IMR-90 (cell line): ENCODE measurements around the gene CNDP2. TPM values are rescaled to one million over a fixed set of nuclear protein-coding genes. Genes with fewer than 3 reads are reported as not detected.

Experiments used
- ATAC-seq: fragments of 200-7000 bp; cut with Tn5 transposase; 2 replicates; pipeline ENCODE4 v1.9.1; 2020; ENCODE audit warnings: low read depth, mild to moderate bottlenecking, moderate library complexity
- BruUV-seq: library from RNA; stranded (reverse); fragments of 400-500 nt; replicated peaks from 2 replicates; lab custom pipeline; 2021; lab: Mats Ljungman, UMichigan
- CTCF ChIA-PET: fragments of 300-600 bp; formaldehyde crosslinking; extraction: SDS; loops from one replicate; lab custom pipeline; 2021; ENCODE audit warnings: antibody characterized with exemption; lab: Yijun Ruan, JAX
- POLR2A ChIA-PET: fragments of 300-600 bp; sonication (Branson Sonifier 250); formaldehyde crosslinking; loops from one replicate; lab custom pipeline; 2022; ENCODE audit warnings: antibody characterized with exemption; ENCODE audit not compliant: unreplicated experiment; lab: Charles Lee
- DNase-seq: peaks from one replicate; pipeline ENCODE4 v3.0.0; 2013
- H2AFZ ChIP-seq: replicated peaks from 2 replicates; pipeline ENCODE3; 2013; ENCODE audit warnings: low read length, mild to moderate bottlenecking; ENCODE audit not compliant: poor library complexity
- H2AK5ac ChIP-seq: 2 replicates; pipeline ENCODE4 v1.6.1; 2013; ENCODE audit warnings: low read depth, low read length, inconsistent platforms
- H2AK9ac ChIP-seq: replicated peaks from 2 replicates; pipeline ENCODE3; 2013; ENCODE audit warnings: mild to moderate bottlenecking, low read depth, low read length, moderate library complexity; ENCODE audit not compliant: poor library complexity
- H2BK120ac ChIP-seq: 2 replicates; pipeline ENCODE4 v1.6.1; 2013; ENCODE audit warnings: low read depth, low read length, inconsistent platforms
- H2BK15ac ChIP-seq: 3 replicates; pipeline ENCODE4 v1.6.1; 2013; ENCODE audit warnings: low read depth, low read length, inconsistent platforms
- H2BK20ac ChIP-seq: 2 replicates; pipeline ENCODE4 v1.6.1; 2013; ENCODE audit warnings: low read depth, mild to moderate bottlenecking, inconsistent platforms, low read length, moderate library complexity
- H2BK5ac ChIP-seq: 2 replicates; pipeline ENCODE4 v1.6.1; 2013; ENCODE audit warnings: mild to moderate bottlenecking, low read depth, low read length, inconsistent platforms; ENCODE audit not compliant: poor library complexity, severe bottlenecking
- H3K14ac ChIP-seq: replicated peaks from 2 replicates; pipeline ENCODE4 v1.6.1; 2013; ENCODE audit warnings: low read depth, low read length, inconsistent platforms
- H3K18ac ChIP-seq: 2 replicates; pipeline ENCODE4 v1.6.1; 2013; ENCODE audit warnings: low read depth, low read length, control low read depth
- H3K23ac ChIP-seq: 2 replicates; pipeline ENCODE4 v1.6.1; 2013; ENCODE audit warnings: low read depth, low read length, inconsistent platforms
- H3K27ac ChIP-seq: 2 replicates; pipeline ENCODE4 v1.5.1; 2013; ENCODE audit warnings: mild to moderate bottlenecking, control low read depth, low read length; ENCODE audit not compliant: insufficient read depth
- H3K27me3 ChIP-seq: 2 replicates; pipeline ENCODE4 v1.6.1; 2013; ENCODE audit warnings: low read length; ENCODE audit not compliant: control insufficient read depth, insufficient read depth
- H3K36me3 ChIP-seq: 2 replicates; pipeline ENCODE4 v1.6.1; 2013; ENCODE audit warnings: low read length, mixed read lengths; ENCODE audit not compliant: control insufficient read depth, insufficient read depth
- H3K4ac ChIP-seq: 2 replicates; pipeline ENCODE4 v1.6.1; 2013; ENCODE audit warnings: low read depth, low read length, inconsistent platforms
- H3K4me1 ChIP-seq: 2 replicates; pipeline ENCODE4 v1.6.1; 2013; ENCODE audit warnings: low read length, mixed read lengths; ENCODE audit not compliant: control insufficient read depth, insufficient read depth
- H3K4me2 ChIP-seq: 2 replicates; pipeline ENCODE4 v1.6.1; 2013; ENCODE audit warnings: low read depth, mild to moderate bottlenecking, control low read depth, low read length, moderate library complexity
- H3K4me3 ChIP-seq: 2 replicates; pipeline ENCODE4 v1.5.1; 2013; ENCODE audit warnings: low read depth, mild to moderate bottlenecking, control low read depth, low read length, moderate library complexity; ENCODE audit not compliant: insufficient read depth
- H3K56ac ChIP-seq: 2 replicates; pipeline ENCODE4 v1.6.1; 2013; ENCODE audit warnings: low read length, inconsistent platforms; ENCODE audit not compliant: insufficient read depth; ENCODE audit errors: extremely low read depth
- H3K79me1 ChIP-seq, 2 experiments: 2 replicates each; pipeline ENCODE4 v1.6.1; 2013; ENCODE audit warnings: low read length in 2 of 2, inconsistent platforms in 1 of 2, low read depth in 1 of 2
- H3K9ac ChIP-seq: 2 replicates; pipeline ENCODE4 v1.6.1; 2013; ENCODE audit warnings: low read depth, low read length, control low read depth
- H3K9me1 ChIP-seq: 2 replicates; pipeline ENCODE4 v1.6.1; 2013; ENCODE audit warnings: low read length, inconsistent platforms; ENCODE audit not compliant: insufficient read depth
- H3K9me3 ChIP-seq: 2 replicates; pipeline ENCODE4 v1.6.1; 2013; ENCODE audit warnings: low read length; ENCODE audit not compliant: control insufficient read depth, insufficient read depth
- H4K20me1 ChIP-seq: 2 replicates; pipeline ENCODE4 v1.6.1; 2013; ENCODE audit warnings: low read length, inconsistent platforms; ENCODE audit not compliant: insufficient read depth
- H4K5ac ChIP-seq: 2 replicates; pipeline ENCODE4 v1.6.1; 2013; ENCODE audit warnings: mild to moderate bottlenecking, low read depth, low read length, control low read depth
- H4K8ac ChIP-seq, 2 experiments: 2 replicates each; pipeline ENCODE4 v1.6.1; 2013; ENCODE audit warnings: low read depth in 2 of 2, low read length in 2 of 2, control low read depth in 1 of 2, inconsistent platforms in 1 of 2
- H4K91ac ChIP-seq: 2 replicates; pipeline ENCODE4 v1.6.1; 2013; ENCODE audit warnings: low read depth, low read length, inconsistent platforms; ENCODE audit not compliant: insufficient read depth
- FOS ChIP-seq: fragments of 150-350 bp; IDR thresholded peaks from 2 replicates; pipeline ENCODE4 v1.6.1; 2016; ENCODE audit warnings: low read depth, low read length
- RFX5 ChIP-seq: IDR thresholded peaks from 2 replicates; pipeline ENCODE4 v1.8.0; 2012; ENCODE audit warnings: low read depth, mild to moderate bottlenecking, low read length, moderate library complexity
- WGBS, 2 experiments: methylation state at CpG; one replicate each; pipeline versions ENCODE4 v1.1.5 to v1.1.7; 2013; ENCODE audit warnings: missing lambda C conversion rate in 2 of 2; ENCODE audit not compliant: insufficient read length in 1 of 2; ENCODE audit errors: extremely low coverage in 2 of 2; 5-methylcytosine and 5-hydroxymethylcytosine counted together
- dilution Hi-C: fragments of 300-500 bp; cut with HindIII; formaldehyde crosslinking; loops from one replicate; pipeline ENCODE4 v1.14.3; 2018; ENCODE audit warnings: low sequenced_read_pairs; ENCODE audit not compliant: unreplicated experiment
- in situ Hi-C: fragments of 300-500 bp; cut with MboI; formaldehyde crosslinking; loops from 3 replicates; pipeline ENCODE4 v1.14.3; 2019; ENCODE audit warnings: low sequenced_read_pairs, inconsistent platforms, mixed read lengths
- intact Hi-C: fragments of 100-400 bp; cut with micrococcal nuclease; formaldehyde crosslinking; loops from 2 replicates; pipeline ENCODE4 v1.10.0; 2022
- polyA plus RNA-seq, 3 experiments: library from polyadenylated mRNA; depleted of rRNA; stranded (reverse); fragments of >200 nt; gene quantifications; 2 replicates each; pipeline ENCODE4 v1.2.3, GENCODE V29; 2012; ENCODE audit warnings: low replicate concordance in 1 of 3
- total RNA-seq: library from RNA; depleted of rRNA; stranded (reverse); fragments of >200 nt; gene quantifications from 2 replicates; pipeline ENCODE4 v1.2.3, GENCODE V29; 2012

CNDP2 gene
- total and polyA plus RNA-seq, 2 of the 4 experiments (the other 2 are of a cell fraction), result 52.0 to 67.9 TPM

GRCh38 chr18:74507097-74507881 lies 11.1 kb downstream of the CNDP2 start:
- H3K14ac ChIP-seq, result no peak overlapping the region
- no peak overlapping the region for H4K8ac ChIP-seq
- no peak overlapping the region for H3K4me2 ChIP-seq
- H2AFZ ChIP-seq, result no peak overlapping the region
- TF ChIP-seq RFX5, result no peak
- TF ChIP-seq FOS, result no peak
- no peak overlapping the region for H2BK120ac ChIP-seq
- H2AK5ac ChIP-seq, result no peak overlapping the region
- in situ Hi-C loops, result no loop called here
- no peak overlapping the region for H2BK15ac ChIP-seq
- dilution Hi-C loops, result no loop called here
- no peak overlapping the region for H3K4me3 ChIP-seq
- WGBS, 2 experiments, result 84% methylated on average over 6 of the region's 23 CpGs; no CpG with 5 or more reads in 1 of the 2 experiments
- no peaks in the 10 kb centered on the region for H3K9me3 ChIP-seq
- H2BK5ac ChIP-seq, result no peak overlapping the region
- ChIA-PET POLR2A (no interaction called here), CTCF (no interaction called here)
- H3K56ac ChIP-seq, result no peak overlapping the region
- intact Hi-C loops, result no loop called here
- no peaks in the 10 kb centered on the region for H3K27me3 ChIP-seq
- no peak overlapping the region for H2AK9ac ChIP-seq
- no peak overlapping the region for H4K5ac ChIP-seq
- H3K79me1 ChIP-seq, result no peaks in the 10 kb centered on the region
- no TSS peak for BruUV-seq
- H3K9ac ChIP-seq, result no peak overlapping the region
- H3K4me1 ChIP-seq, result no peaks in the 10 kb centered on the region
- no peaks in the 10 kb centered on the region for H3K9me1 ChIP-seq
- H4K20me1 ChIP-seq, result no peaks in the 10 kb centered on the region
- no peak overlapping the region for H3K4ac ChIP-seq
- DNase-seq, result no peak
- H2BK20ac ChIP-seq, result no peak overlapping the region
- H3K27ac ChIP-seq, result no peak overlapping the region
- H3K18ac ChIP-seq, result no peak overlapping the region
- no peak overlapping the region for H4K91ac ChIP-seq
- H3K23ac ChIP-seq, result no peak overlapping the region
- H3K36me3 ChIP-seq, result peaks cover 68% of the 10 kb centered on the region
- ATAC-seq, result no peak
